ENCODE data around the gene CNTNAP4. TPM values are rescaled to one million over a fixed set of nuclear protein-coding genes. Genes with fewer than 3 reads are reported as not detected.

CNTNAP4 gene
- total and polyA plus RNA-seq, 7 donors: 0.01 to 0.04 (median 0.03) TPM; not detected in 4

- no peak for DNase-seq
- H3K9me3 ChIP-seq: no peaks in the 10 kb centered on the region
- H3K27me3 ChIP-seq (ENCODE audit: insufficient read depth in 3 of 3, low read length in 2 of 3): no peaks in the 10 kb centered on the region
- TF ChIP-seq CTCF (IDR thresholded peaks at IDR 0.05): no peak
- no peaks in the 10 kb centered on the region for H3K36me3 ChIP-seq (ENCODE audit: insufficient read depth in 1 of 2, low read depth in 1 of 2)
- intact Hi-C loops (cut with DNase I): no loop called here
- no peak overlapping the region for H3K27ac ChIP-seq
- no peak for ATAC-seq
- 93 to 95% (median 94%) methylated on average over 8 of the region's 8 CpGs for WGBS, 3 donors
- H3K4me3 ChIP-seq: no peak overlapping the region
- no peaks in the 10 kb centered on the region for H3K4me1 ChIP-seq
Observed at GRCh38 chr16:76502063-76502462, 224.9 kb downstream of the CNTNAP4 start.

GRCh38 chr16:76502555-76502954 lies 225.4 kb downstream of the CNTNAP4 start:
- no peaks in the 10 kb centered on the region for H3K36me3 ChIP-seq (ENCODE audit: insufficient read depth in 1 of 2, low read depth in 1 of 2)
- intact Hi-C loops (cut with DNase I): no loop called here
- H3K27ac ChIP-seq: no peak overlapping the region
- H3K27me3 ChIP-seq (ENCODE audit: insufficient read depth in 3 of 3, low read length in 2 of 3): no peaks in the 10 kb centered on the region
- no peak for DNase-seq
- WGBS, 3 donors: 70 to 81% (median 77%) methylated on average over 3 of the region's 3 CpGs
- no peak for TF ChIP-seq CTCF (IDR thresholded peaks at IDR 0.05)
- no peak for ATAC-seq
- no peaks in the 10 kb centered on the region for H3K9me3 ChIP-seq
- no peak overlapping the region for H3K4me3 ChIP-seq
- H3K4me1 ChIP-seq: no peaks in the 10 kb centered on the region

GRCh38 chr16:76503091-76503490 lies 225.9 kb downstream of the CNTNAP4 start:
- no peak for TF ChIP-seq CTCF (IDR thresholded peaks at IDR 0.05)
- Histone ChIP-seq H3K27me3 (ENCODE audit: insufficient read depth in 3 of 3, low read length in 2 of 3) (no peaks in the 10 kb centered on the region), H3K4me1 (no peaks in the 10 kb centered on the region), H3K27ac (no peak overlapping the region), H3K9me3 (no peaks in the 10 kb centered on the region), H3K36me3 (ENCODE audit: insufficient read depth in 1 of 2, low read depth in 1 of 2) (no peaks in the 10 kb centered on the region), H3K4me3 (no peak overlapping the region)
- intact Hi-C loops (cut with DNase I): no loop called here
- ATAC-seq (no peak), DNase-seq (no peak)

GRCh38 chr16:76511203-76511602 lies 234.0 kb downstream of the CNTNAP4 start:
- Histone ChIP-seq H3K9me3 (no peaks in the 10 kb centered on the region), H3K27ac (no peak overlapping the region), H3K4me1 (no peaks in the 10 kb centered on the region), H3K36me3 (ENCODE audit: insufficient read depth in 1 of 2, low read depth in 1 of 2) (no peaks in the 10 kb centered on the region), H3K4me3 (no peak overlapping the region), H3K27me3 (ENCODE audit: insufficient read depth in 3 of 3, low read length in 2 of 3) (no peaks in the 10 kb centered on the region)
- DNase-seq: no peak
- ATAC-seq: no peak
- TF ChIP-seq CTCF (IDR thresholded peaks at IDR 0.05): no peak
- intact Hi-C loops (cut with DNase I): no loop called here
- WGBS, 3 donors: 29 to 36% (median 32%) methylated on average over 3 of the region's 3 CpGs

GRCh38 chr16:76518781-76519180 lies 241.6 kb downstream of the CNTNAP4 start:
- intact Hi-C loops (cut with DNase I): no loop called here
- Histone ChIP-seq H3K9me3 (no peaks in the 10 kb centered on the region), H3K27me3 (ENCODE audit: insufficient read depth in 3 of 3, low read length in 2 of 3) (no peaks in the 10 kb centered on the region), H3K27ac (no peak overlapping the region), H3K36me3 (ENCODE audit: insufficient read depth in 1 of 2, low read depth in 1 of 2) (no peaks in the 10 kb centered on the region), H3K4me1 (no peaks in the 10 kb centered on the region), H3K4me3 (no peak overlapping the region)
- 50 to 75% (median 74%) methylated on average over 1 of the region's 1 CpG for WGBS, 3 donors
- DNase-seq: no peak
- ATAC-seq: no peak
- no peak for TF ChIP-seq CTCF (IDR thresholded peaks at IDR 0.05)

All from psoas muscle (tissue), 8 donors.